Lower leg skin (tissue), 4 donors: ENCODE measurements around the gene NR1H2. TPM values are rescaled to one million over a fixed set of nuclear protein-coding genes. Genes with fewer than 3 reads are reported as not detected.

Experiments used
- DNase-seq, 2 donors: peaks; one replicate each; pipeline ENCODE4 v3.0.0-alpha.2; 2019; ENCODE audit warnings: low spot score in 2 of 2
- H3K4me3 ChIP-seq: fragments of 200-600 bp; sonication (generic); 2 replicates; pipeline ENCODE4 v1.5.1; 2017; ENCODE audit warnings: mild to moderate bottlenecking, low read depth; ENCODE audit not compliant: poor library complexity, severe bottlenecking
- CTCF ChIP-seq, 3 donors: fragments of 450-650 bp; IDR thresholded peaks; one replicate each; pipeline ENCODE4 v1.5.1; 2016; ENCODE audit warnings: antibody characterized with exemption in 3 of 3, mild to moderate bottlenecking in 3 of 3, moderate library complexity in 2 of 3
- POLR2A ChIP-seq, 2 donors: fragments of 450-650 bp; IDR thresholded peaks; one replicate each; pipeline ENCODE4 v1.6.1; 2016 to 2017; ENCODE audit warnings: antibody characterized with exemption in 2 of 2, mild to moderate bottlenecking in 1 of 2, moderate library complexity in 1 of 2
- WGBS, 2 donors: methylation state at CpG; one replicate each; pipeline ENCODE4 v1.1.5; 2018; 5-methylcytosine and 5-hydroxymethylcytosine counted together
- intact Hi-C: fragments of 100-400 bp; cut with DNase I; formaldehyde crosslinking; loops from one replicate; pipeline ENCODE4 v1.15.0; 2023; ENCODE audit warnings: low total_unique reads
- total RNA-seq, 4 donors: library from RNA; depleted of rRNA; stranded (reverse); fragments of >200 nt; gene quantifications; one replicate each; pipeline ENCODE4 v1.1.0, GENCODE V29; 2016

NR1H2 gene
- total RNA-seq, 4 donors from 2014 or later: 83.1 to 112 (median 103) TPM

DNA sequence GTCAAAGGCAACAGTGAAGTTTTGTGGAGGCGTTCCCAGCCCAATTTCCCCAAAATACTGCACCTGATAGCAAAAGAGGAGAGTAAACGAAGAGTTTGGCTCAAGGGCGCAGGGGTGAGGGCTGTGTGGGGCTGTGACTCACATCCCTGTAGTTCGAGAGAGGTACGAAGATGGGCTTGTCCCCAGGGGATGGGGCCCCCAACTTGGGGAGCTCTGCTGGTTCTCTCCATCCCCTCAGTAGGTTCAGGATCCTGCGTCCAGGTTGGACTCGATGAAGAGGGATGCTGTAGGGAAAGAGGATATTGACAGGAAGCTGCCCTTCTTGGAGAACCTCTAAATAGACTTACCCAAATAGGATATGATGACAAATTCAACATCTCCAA, 14.2 kb upstream of the NR1H2 start:
- no peak overlapping the region for H3K4me3 ChIP-seq
- intact Hi-C loops: loop anchor here (10.0 kb wide), 1 partner anchor 423 kb away; no protein-coding TSS in a partner anchor
- no peak for DNase-seq
- WGBS, 2 donors: 86% methylated on average over 7 of the region's 7 CpGs
- TF ChIP-seq CTCF (IDR thresholded peaks at IDR 0.05): no peak
- TF ChIP-seq POLR2A (IDR thresholded peaks at IDR 0.05): no peak

- 72 to 74% methylated on average over 11 of the region's 11 CpGs for WGBS, 2 donors
Observed at GRCh38 chr19:50362656-50363424, 13.4 kb upstream of the NR1H2 start.

DNA sequence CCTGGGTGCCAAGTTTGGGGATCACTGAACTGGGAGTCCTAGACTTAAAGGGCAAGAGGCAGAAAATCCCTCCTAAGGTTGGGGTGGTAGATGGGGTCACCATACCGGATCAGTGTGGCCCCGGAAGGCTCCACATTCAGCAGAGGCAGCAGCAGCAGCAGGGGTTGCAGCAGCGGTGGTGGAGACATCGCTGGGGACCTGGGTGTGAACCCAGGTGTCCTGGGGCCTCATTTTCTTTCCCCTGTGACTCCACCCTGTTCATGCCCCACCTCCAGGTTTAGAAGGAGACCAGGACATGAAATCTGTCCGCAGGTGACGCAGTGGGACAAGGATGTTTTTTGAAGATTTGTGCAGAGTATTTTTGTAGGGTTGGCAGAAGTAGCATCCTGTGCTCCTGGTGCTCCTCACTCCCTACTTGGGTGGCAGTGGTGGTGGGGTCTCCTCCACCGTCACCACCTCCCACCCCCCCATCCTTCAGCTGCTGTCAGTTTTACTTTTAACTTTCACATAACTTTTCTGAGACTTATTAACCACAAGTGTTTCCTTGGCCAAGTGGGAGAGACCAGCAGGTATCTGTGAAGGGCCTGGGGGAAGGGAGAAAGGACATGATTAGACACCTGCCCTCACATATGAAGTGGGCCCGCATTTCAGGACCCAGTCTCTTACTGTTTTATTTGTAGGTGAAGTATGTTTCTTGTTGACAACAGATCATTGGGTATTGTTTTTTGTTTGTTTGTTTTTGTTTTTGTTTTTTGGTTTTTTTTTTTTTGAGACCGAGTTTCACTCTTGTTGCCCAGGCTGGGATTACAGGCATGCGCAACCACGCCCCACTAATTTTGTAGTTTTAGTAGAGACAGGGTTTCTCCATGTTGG, 10.6 kb upstream of the NR1H2 start, which contains the start of gene NAPSA:
Gene NAPSA, minus strand, starts transcription at position 206 of the 873 bp plus-strand sequence. Its CDS starts 18 bp downstream, at position 188.
- 81 to 89% methylated on average over 11 of the region's 11 CpGs for WGBS, 2 donors
- no peak for DNase-seq
- TF ChIP-seq POLR2A (IDR thresholded peaks at IDR 0.05): no peak
- intact Hi-C loops: loop anchor here (5.0 to 10.0 kb wide), 2 partner anchors 97 to 419 kb away; no protein-coding TSS in a partner anchor
- H3K4me3 ChIP-seq: no peak within 1 kb of the TSS

More at GRCh38 chr19:50362656-50363424, 13.4 kb upstream of the NR1H2 start:
- intact Hi-C loops: loop anchor here (10.0 kb wide), 1 partner anchor 422 kb away; no protein-coding TSS in a partner anchor
- H3K4me3 ChIP-seq: no peak overlapping the region
- TF ChIP-seq POLR2A (IDR thresholded peaks at IDR 0.05): no peak
- DNase-seq: no peak

- intact Hi-C loops: loop anchor here (5.0 to 10.0 kb wide), 2 partner anchors 93 to 416 kb away; no protein-coding TSS in a partner anchor
- peak overlapping the region; percentile 46 for H3K4me3 ChIP-seq
- WGBS, 2 donors: 5 to 10% methylated on average over 34 of the region's 34 CpGs
- peak; percentile 88 to 97 for DNase-seq
- TF ChIP-seq CTCF (IDR thresholded peaks at IDR 0.05) (peak in 1 of 3 donors; percentile 32), POLR2A (IDR thresholded peaks at IDR 0.05) (no peak)
Observed at GRCh38 chr19:50368649-50369570, 7.3 kb upstream of the NR1H2 start.

- 79 to 84% methylated on average over 10 of the region's 10 CpGs for WGBS, 2 donors
- H3K4me3 ChIP-seq: no peak overlapping the region
- intact Hi-C loops: no loop called here
- TF ChIP-seq CTCF (IDR thresholded peaks at IDR 0.05): no peak
- TF ChIP-seq POLR2A (IDR thresholded peaks at IDR 0.05): no peak
- no peak for DNase-seq
Observed at GRCh38 chr19:50371914-50372475, 4.3 kb upstream of the NR1H2 start.

GRCh38 chr19:50377051-50377461, 799 bp downstream of the NR1H2 start:
- DNase-seq: no peak
- intact Hi-C loops: no loop called here
- TF ChIP-seq POLR2A (IDR thresholded peaks at IDR 0.05): no peak
- TF ChIP-seq CTCF (IDR thresholded peaks at IDR 0.05): no peak
- H3K4me3 ChIP-seq: no peak overlapping the region
- 46% methylated on average over 7 of the region's 7 CpGs for WGBS, 2 donors
